ENCODE measurements around the gene ANKRD50.

ANKRD50 gene

DNA sequence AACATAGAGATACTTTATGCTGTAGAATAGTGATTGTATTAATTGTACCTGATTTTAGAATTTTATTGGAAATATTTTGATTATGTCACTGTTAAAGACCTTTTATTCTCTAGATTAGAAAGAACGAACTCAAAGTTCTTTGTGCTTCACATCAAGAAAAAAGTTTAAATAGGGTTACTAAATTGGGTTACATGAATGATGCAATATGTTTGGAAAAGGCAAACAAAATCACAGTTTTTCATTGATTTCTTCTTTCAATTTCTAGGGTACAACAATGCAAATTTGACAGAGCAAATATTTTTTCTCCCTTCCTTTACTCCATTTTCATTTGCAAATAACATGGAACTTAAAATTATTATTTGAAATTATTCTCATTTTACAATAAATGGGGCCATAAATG is 24.0 kb upstream of the ANKRD50 start:
- H3K27ac Mint-ChIP-seq = no peak overlapping the region
- no peaks in the 10 kb centered on the region for H3K9me3 Mint-ChIP-seq
- H3K4me3 Mint-ChIP-seq = no peak overlapping the region
- peaks cover 4% of the 10 kb centered on the region for H3K27me3 Mint-ChIP-seq (ENCODE audit: low read depth, poor library complexity)
- H3K4me1 Mint-ChIP-seq = peaks cover 6% of the 10 kb centered on the region
- DNase-seq = no peak
- no peaks in the 10 kb centered on the region for H3K36me3 Mint-ChIP-seq (ENCODE audit: low read depth)
- TF ChIP-seq, protein P1, sequence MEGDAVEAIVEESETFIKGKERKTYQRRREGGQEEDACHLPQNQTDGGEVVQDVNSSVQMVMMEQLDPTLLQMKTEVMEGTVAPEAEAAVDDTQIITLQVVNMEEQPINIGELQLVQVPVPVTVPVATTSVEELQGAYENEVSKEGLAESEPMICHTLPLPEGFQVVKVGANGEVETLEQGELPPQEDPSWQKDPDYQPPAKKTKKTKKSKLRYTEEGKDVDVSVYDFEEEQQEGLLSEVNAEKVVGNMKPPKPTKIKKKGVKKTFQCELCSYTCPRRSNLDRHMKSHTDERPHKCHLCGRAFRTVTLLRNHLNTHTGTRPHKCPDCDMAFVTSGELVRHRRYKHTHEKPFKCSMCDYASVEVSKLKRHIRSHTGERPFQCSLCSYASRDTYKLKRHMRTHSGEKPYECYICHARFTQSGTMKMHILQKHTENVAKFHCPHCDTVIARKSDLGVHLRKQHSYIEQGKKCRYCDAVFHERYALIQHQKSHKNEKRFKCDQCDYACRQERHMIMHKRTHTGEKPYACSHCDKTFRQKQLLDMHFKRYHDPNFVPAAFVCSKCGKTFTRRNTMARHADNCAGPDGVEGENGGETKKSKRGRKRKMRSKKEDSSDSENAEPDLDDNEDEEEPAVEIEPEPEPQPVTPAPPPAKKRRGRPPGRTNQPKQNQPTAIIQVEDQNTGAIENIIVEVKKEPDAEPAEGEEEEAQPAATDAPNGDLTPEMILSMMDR (IDR thresholded peaks at IDR 0.05) = no peak

GRCh38 chr4:124727331-124727890 is 14.9 kb upstream of the ANKRD50 start:
- DNase-seq = no peak
- Mint-ChIP-seq H3K9me3 (no peaks in the 10 kb centered on the region), H3K27me3 (ENCODE audit: low read depth, poor library complexity) (no peaks in the 10 kb centered on the region), H3K27ac (no peak overlapping the region), H3K4me3 (no peak overlapping the region), H3K36me3 (ENCODE audit: low read depth) (no peaks in the 10 kb centered on the region), H3K4me1 (no peaks in the 10 kb centered on the region)
- TF ChIP-seq, protein P1 (IDR thresholded peaks at IDR 0.05) = no peak

DNA sequence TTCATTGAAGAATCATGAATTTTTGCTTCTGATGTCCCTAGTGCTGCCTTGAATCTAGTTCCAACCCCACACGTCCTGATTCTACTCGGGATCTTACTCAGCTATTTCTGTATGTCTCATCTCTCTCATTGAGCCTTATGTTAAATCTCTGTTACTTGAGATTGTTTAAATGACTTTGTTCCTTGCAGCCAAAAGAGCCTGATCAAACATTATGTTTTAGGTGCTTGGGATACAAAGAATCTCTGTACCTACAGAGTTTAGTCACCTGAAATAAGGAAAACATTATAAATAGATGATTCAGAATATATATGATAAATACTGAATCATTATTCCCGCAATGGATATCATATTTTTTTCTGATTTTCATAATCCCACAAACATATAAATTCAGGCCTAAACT is 13.7 kb upstream of the ANKRD50 start:
- Mint-ChIP-seq H3K9me3 (no peaks in the 10 kb centered on the region), H3K4me3 (no peak overlapping the region), H3K27me3 (ENCODE audit: low read depth, poor library complexity) (no peaks in the 10 kb centered on the region), H3K4me1 (no peaks in the 10 kb centered on the region), H3K27ac (no peak overlapping the region), H3K36me3 (ENCODE audit: low read depth) (no peaks in the 10 kb centered on the region)
- TF ChIP-seq, protein P1 (IDR thresholded peaks at IDR 0.05) = no peak
- no peak for DNase-seq

GRCh38 chr4:124722071-124722470 is 9.5 kb upstream of the ANKRD50 start:
- no peak overlapping the region for H3K27ac Mint-ChIP-seq
- H3K4me3 Mint-ChIP-seq = no peak overlapping the region
- H3K36me3 Mint-ChIP-seq (ENCODE audit: low read depth) = no peaks in the 10 kb centered on the region
- DNase-seq = no peak
- peaks cover 3% of the 10 kb centered on the region for H3K27me3 Mint-ChIP-seq (ENCODE audit: low read depth, poor library complexity)
- H3K4me1 Mint-ChIP-seq = no peaks in the 10 kb centered on the region
- TF ChIP-seq, protein P1 (IDR thresholded peaks at IDR 0.05) = no peak
- no peaks in the 10 kb centered on the region for H3K9me3 Mint-ChIP-seq

GRCh38 chr4:124717101-124717500 is 4.6 kb upstream of the ANKRD50 start:
- Mint-ChIP-seq H3K4me3 (no peak overlapping the region), H3K27me3 (ENCODE audit: low read depth, poor library complexity) (peaks cover 3% of the 10 kb centered on the region), H3K27ac (no peak overlapping the region), H3K9me3 (no peaks in the 10 kb centered on the region), H3K36me3 (ENCODE audit: low read depth) (no peaks in the 10 kb centered on the region), H3K4me1 (peaks cover 30% of the 10 kb centered on the region)
- TF ChIP-seq, protein P1 (IDR thresholded peaks at IDR 0.05) = no peak
- no peak for DNase-seq

- H3K4me3 Mint-ChIP-seq = peak overlapping the region; percentile 88
- H3K36me3 Mint-ChIP-seq (ENCODE audit: low read depth) = peaks cover 9% of the 10 kb centered on the region
- no peaks in the 10 kb centered on the region for H3K9me3 Mint-ChIP-seq
- H3K27me3 Mint-ChIP-seq (ENCODE audit: low read depth, poor library complexity) = no peaks in the 10 kb centered on the region
- DNase-seq = peak; percentile 61
- peaks cover 42% of the 10 kb centered on the region for H3K4me1 Mint-ChIP-seq
- peak overlapping the region; percentile 100 for H3K27ac Mint-ChIP-seq
- TF ChIP-seq, protein P1 (IDR thresholded peaks at IDR 0.05) = peak; percentile 32
Observed at GRCh38 chr4:124713185-124713592, 657 bp upstream of the ANKRD50 start.
